A673 (cell line): Measurements from ENCODE around the gene SLFN14.

Source experiments
- CTCF ChIP-seq: fragments of 300-800, 200-600 bp; sonication (generic); conservative IDR thresholded peaks from 2 replicates; pipeline ENCODE4 v1.5.1; 2017; ENCODE audit warnings: low read depth, mild to moderate bottlenecking, antibody characterized with exemption, low read length, moderate library complexity, mixed read lengths
- EZH2 ChIP-seq: fragments of 200-600 bp; sonication (generic); IDR thresholded peaks from 2 replicates; pipeline ENCODE4 v1.6.1; 2017; ENCODE audit warnings: borderline replicate concordance, low read depth, mild to moderate bottlenecking, mixed read lengths, antibody characterized with exemption, low read length; ENCODE audit not compliant: poor library complexity, severe bottlenecking

GRCh38 chr17:35539659-35540026 is 21.0 kb downstream of the SLFN14 start:
- TF ChIP-seq CTCF (no peak), EZH2 (no peak)
